Mesothelial cell of epicardium (in vitro differentiated cells): ENCODE data around the gene POLD1. TPM values are rescaled to one million over a fixed set of nuclear protein-coding genes. Genes with fewer than 3 reads are reported as not detected.

Experiments used
- DNase-seq, 2 experiments: peaks; one replicate each; pipeline ENCODE4 v3.0.0; 2021; ENCODE audit warnings: low spot score in 2 of 2; ENCODE audit not compliant: unreplicated experiment in 2 of 2
- H3K27ac Mint-ChIP-seq: 2 replicates; pipeline ENCODE4 v1.8.0; 2021; ENCODE audit warnings: mixed read lengths
- H3K27me3 Mint-ChIP-seq: 2 replicates; pipeline ENCODE4 v1.8.0; 2021; ENCODE audit warnings: low read depth, mixed read lengths
- H3K36me3 Mint-ChIP-seq: 2 replicates; pipeline ENCODE4 v1.8.0; 2021; ENCODE audit warnings: mixed read lengths
- H3K4me1 Mint-ChIP-seq: 2 replicates; pipeline ENCODE4 v1.8.0; 2021; ENCODE audit warnings: mixed read lengths
- H3K4me3 Mint-ChIP-seq: 2 replicates; pipeline ENCODE4 v1.8.0; 2021; ENCODE audit warnings: mild to moderate bottlenecking, moderate library complexity, mixed read lengths
- H3K9me3 Mint-ChIP-seq: 2 replicates; pipeline ENCODE4 v1.8.0; 2021; ENCODE audit warnings: mixed read lengths
- total RNA-seq: library from RNA; stranded (reverse); gene quantifications from 3 replicates; pipeline ENCODE4 v1.2.1, GENCODE V29; 2021
- TF ChIP-seq, protein P1 (sequence below): fragments of 200-600 bp; sonication (generic); IDR thresholded peaks from one replicate; pipeline ENCODE4 v1.5.0; 2021; ENCODE audit warnings: antibody characterized with exemption; ENCODE audit not compliant: unreplicated experiment

The POLD1 gene
- total RNA-seq, 1 donor from 2014 or later: 60.6 TPM

DNA sequence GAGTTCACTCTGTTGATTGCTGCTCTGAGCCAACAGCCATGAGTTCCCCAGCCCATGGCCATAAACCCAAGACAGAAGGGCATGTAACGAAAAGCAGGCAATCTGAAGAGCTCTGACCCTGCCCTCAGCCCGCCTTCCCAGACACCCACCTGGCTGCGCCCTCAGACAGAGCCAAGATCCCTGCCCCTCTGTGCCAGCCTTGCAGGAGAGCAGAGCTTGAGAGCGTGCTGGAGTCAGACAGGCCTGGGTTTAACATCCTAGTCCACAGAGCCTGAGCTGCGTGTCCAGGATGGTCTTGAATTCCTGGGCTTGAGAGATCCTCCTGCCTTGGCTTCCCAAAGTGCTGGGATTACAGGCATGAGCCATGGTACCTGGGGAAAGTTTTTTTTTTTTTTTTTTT, 73.2 kb downstream of the POLD1 start:
- peaks cover 2% of the 10 kb centered on the region for H3K27me3 Mint-ChIP-seq
- TF ChIP-seq, protein P1, sequence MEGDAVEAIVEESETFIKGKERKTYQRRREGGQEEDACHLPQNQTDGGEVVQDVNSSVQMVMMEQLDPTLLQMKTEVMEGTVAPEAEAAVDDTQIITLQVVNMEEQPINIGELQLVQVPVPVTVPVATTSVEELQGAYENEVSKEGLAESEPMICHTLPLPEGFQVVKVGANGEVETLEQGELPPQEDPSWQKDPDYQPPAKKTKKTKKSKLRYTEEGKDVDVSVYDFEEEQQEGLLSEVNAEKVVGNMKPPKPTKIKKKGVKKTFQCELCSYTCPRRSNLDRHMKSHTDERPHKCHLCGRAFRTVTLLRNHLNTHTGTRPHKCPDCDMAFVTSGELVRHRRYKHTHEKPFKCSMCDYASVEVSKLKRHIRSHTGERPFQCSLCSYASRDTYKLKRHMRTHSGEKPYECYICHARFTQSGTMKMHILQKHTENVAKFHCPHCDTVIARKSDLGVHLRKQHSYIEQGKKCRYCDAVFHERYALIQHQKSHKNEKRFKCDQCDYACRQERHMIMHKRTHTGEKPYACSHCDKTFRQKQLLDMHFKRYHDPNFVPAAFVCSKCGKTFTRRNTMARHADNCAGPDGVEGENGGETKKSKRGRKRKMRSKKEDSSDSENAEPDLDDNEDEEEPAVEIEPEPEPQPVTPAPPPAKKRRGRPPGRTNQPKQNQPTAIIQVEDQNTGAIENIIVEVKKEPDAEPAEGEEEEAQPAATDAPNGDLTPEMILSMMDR: no peak
- DNase-seq: no peak
- H3K27ac Mint-ChIP-seq: no peak overlapping the region
- peaks cover 10% of the 10 kb centered on the region for H3K4me1 Mint-ChIP-seq
- no peak overlapping the region for H3K4me3 Mint-ChIP-seq
- H3K9me3 Mint-ChIP-seq: peaks cover 4% of the 10 kb centered on the region
- H3K36me3 Mint-ChIP-seq: no peaks in the 10 kb centered on the region

DNA sequence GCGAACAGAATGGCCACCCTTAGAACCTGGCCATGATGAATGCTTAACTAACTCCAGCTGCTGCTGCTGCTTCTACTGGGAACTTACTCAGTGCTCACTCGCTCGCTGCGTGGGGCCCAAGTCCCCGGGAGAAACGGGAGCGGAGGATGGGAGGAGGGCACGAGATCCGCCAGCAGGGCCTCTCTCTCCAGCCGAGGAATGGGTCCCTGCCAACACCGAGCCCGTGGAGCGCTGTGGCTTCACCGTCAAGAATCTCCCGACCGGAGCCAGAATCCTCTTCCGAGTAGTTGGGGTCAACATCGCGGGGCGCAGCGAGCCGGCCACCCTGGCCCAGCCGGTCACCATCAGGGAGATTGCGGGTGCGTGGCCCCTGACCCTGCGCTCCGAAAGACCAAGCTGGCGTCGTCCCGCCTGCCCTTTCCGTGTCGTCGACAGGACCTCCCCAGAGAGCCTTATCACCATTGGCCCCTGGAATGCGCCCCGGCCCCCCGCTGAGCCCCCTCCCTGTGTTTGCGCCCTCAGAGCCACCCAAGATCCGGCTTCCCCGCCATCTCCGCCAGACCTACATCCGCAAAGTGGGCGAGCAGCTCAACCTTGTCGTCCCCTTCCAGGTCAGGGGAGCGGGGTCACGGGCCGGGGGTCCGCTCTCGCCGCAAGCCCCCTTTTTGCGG, 74.4 kb downstream of the POLD1 start:
- Mint-ChIP-seq H3K36me3 (no peaks in the 10 kb centered on the region), H3K4me3 (no peak overlapping the region), H3K27ac (no peak overlapping the region), H3K9me3 (peaks cover 4% of the 10 kb centered on the region), H3K27me3 (peaks cover 2% of the 10 kb centered on the region), H3K4me1 (peaks cover 10% of the 10 kb centered on the region)
- TF ChIP-seq, protein P1: no peak
- no peak for DNase-seq

DNA sequence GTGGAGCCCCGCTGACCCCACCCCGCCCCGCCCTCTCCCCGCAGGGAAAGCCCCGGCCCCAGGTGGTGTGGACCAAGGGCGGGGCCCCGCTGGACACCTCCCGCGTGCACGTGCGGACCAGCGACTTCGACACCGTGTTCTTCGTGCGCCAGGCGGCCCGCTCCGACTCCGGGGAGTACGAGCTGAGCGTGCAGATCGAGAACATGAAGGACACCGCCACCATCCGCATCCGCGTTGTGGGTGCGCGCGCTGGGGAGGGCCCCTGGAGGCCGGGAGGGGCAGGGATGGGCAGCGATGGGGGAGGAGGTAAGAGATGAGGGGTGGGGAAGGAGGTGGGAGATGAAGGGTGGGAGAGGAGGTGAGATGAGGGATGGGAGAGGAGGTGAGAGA, 74.9 kb downstream of the POLD1 start:
- peaks cover 4% of the 10 kb centered on the region for H3K9me3 Mint-ChIP-seq
- TF ChIP-seq, protein P1: no peak
- no peak overlapping the region for H3K27ac Mint-ChIP-seq
- peaks cover 2% of the 10 kb centered on the region for H3K27me3 Mint-ChIP-seq
- no peaks in the 10 kb centered on the region for H3K36me3 Mint-ChIP-seq
- H3K4me3 Mint-ChIP-seq: no peak overlapping the region
- no peak for DNase-seq
- peaks cover 10% of the 10 kb centered on the region for H3K4me1 Mint-ChIP-seq

DNA sequence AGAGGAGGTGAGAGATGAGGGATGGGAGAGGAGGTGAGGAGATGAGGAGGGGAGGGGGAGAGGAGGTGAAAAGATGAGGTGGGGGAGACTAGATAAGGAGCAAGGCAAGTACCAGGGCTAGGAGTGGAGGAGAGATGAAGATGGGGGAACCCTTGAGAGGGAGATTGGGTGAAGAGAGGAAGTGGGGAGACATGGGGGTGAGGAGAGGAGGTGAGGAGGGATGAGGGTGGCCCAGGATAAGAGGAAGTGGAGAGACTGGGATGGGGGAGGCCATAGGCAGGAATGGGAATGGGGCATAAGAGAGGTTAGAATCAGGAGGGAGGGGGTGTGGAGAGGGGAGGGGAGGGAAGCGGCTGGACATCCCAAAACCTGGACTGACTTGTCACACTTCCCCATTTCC, 75.5 kb downstream of the POLD1 start:
- Mint-ChIP-seq H3K27ac (no peak overlapping the region), H3K4me3 (no peak overlapping the region), H3K36me3 (no peaks in the 10 kb centered on the region), H3K9me3 (peaks cover 4% of the 10 kb centered on the region), H3K4me1 (peaks cover 10% of the 10 kb centered on the region), H3K27me3 (peaks cover 2% of the 10 kb centered on the region)
- DNase-seq: no peak
- TF ChIP-seq, protein P1: no peak

DNA sequence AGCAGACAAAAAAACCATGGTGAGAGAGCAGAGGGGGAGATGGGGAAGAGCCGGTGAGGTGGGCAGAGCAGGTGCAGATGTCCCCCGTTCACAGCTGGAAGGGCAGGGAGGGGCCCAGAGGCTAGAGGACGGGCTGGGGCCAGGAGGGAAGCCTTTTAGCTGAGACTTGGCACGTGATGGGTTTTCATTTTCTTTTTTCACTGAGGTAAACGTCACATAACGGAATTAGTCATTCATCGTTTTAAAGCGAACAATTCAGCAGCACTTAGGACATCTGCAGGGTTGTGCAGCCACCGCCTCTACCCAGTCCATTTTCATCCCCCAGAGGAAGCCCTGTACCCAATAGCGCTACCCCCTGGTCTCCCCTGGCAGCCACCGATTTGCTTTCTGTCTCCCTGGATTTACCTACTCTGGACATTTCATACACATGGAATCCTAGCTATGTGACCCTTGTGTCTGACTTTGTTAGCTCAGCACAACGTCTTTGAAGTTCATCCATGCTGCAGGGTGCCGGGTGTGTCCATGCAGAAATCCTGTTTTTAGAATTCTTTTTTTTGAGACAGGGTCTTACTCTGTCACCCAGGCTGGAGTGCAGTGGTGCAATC, 76.1 kb downstream of the POLD1 start:
- Mint-ChIP-seq H3K27ac (peak overlapping the region; percentile 10), H3K9me3 (peaks cover 4% of the 10 kb centered on the region), H3K4me1 (peaks cover 10% of the 10 kb centered on the region), H3K36me3 (no peaks in the 10 kb centered on the region), H3K27me3 (peaks cover 2% of the 10 kb centered on the region), H3K4me3 (no peak overlapping the region)
- TF ChIP-seq, protein P1: no peak
- DNase-seq: no peak
